Measurements from ENCODE around the gene DDAH1. TPM values are rescaled to one million over a fixed set of nuclear protein-coding genes. Genes with fewer than 3 reads are reported as not detected.

The DDAH1 gene
- total and polyA plus RNA-seq, 2 experiments from 2014 or later = 29.4 to 41.7 TPM

DNA sequence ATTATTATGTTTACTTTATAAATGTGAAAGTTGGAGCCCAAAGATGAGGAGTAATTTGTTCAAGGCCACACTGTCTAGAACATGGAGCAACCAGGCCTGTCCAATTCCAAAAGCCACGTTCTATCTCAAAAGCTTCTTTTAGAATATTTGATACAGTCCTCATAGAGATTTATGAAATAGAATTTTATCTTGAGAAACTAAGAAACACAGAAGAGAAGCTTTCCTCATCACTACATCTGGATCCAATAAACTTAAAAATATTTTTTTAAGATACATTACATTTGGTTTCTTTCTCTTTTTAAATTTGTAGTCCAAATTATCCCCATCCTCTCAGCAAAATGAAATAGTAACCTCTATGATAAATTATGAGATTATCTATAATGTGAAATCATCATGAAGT is 58.9 kb downstream of the DDAH1 start:
- Histone ChIP-seq H3K4me3 (no peak overlapping the region), H3F3A (replicated peaks; ENCODE audit: low read depth) (no peaks in the 10 kb centered on the region), H3K27ac (ENCODE audit: low read depth) (no peak overlapping the region), H3K79me2 (replicated peaks; ENCODE audit: insufficient read depth) (no peaks in the 10 kb centered on the region), H3K36me3 (ENCODE audit: insufficient read depth) (no peaks in the 10 kb centered on the region), H3K9me2 (ENCODE audit: insufficient read depth) (no peaks in the 10 kb centered on the region), H3K4me1 (ENCODE audit: insufficient read depth) (peaks cover 19% of the 10 kb centered on the region; the same call in 1 of the 2 replicates), H3K27me3 (ENCODE audit: insufficient read depth) (no peaks in the 10 kb centered on the region), H4K20me1 (replicated peaks; ENCODE audit: insufficient read depth) (no peaks in the 10 kb centered on the region), H2AFZ (no peak overlapping the region), H3K4me2 (no peak overlapping the region)
- Mint-ChIP-seq H3K4me3 (no peak overlapping the region), H3K27ac (no peak overlapping the region), H3K4me1 (peaks cover 25% of the 10 kb centered on the region), H3K9me3 (no peaks in the 10 kb centered on the region), H3K36me3 (ENCODE audit: low read depth) (no peaks in the 10 kb centered on the region), H3K27me3 (ENCODE audit: insufficient read depth, low read depth, poor library complexity) (no peaks in the 10 kb centered on the region)
- TF ChIP-seq CREB1 (CRISPR knock-in tag; IDR thresholded peaks at IDR 0.05; ENCODE audit: low read depth) (no peak), JUNB (IDR thresholded peaks at IDR 0.05; ENCODE audit: unreplicated experiment) (no peak), ZNF331 (CRISPR knock-in tag; IDR thresholded peaks at IDR 0.05; ENCODE audit: low read depth) (no peak), NANOG (IDR thresholded peaks at IDR 0.05; ENCODE audit: borderline replicate concordance) (no peak), POLR2AphosphoS5 (IDR thresholded peaks at IDR 0.05; ENCODE audit: low read depth) (no peak), ZNF114 (CRISPR knock-in tag; IDR thresholded peaks at IDR 0.05) (no peak), EZH2 (IDR thresholded peaks at IDR 0.05; ENCODE audit: low read depth, unreplicated experiment) (no peak), STAT1 (IDR thresholded peaks at IDR 0.05; ENCODE audit: unreplicated experiment) (no peak), EZH2phosphoT487 (IDR thresholded peaks at IDR 0.05; ENCODE audit: unreplicated experiment) (no peak)
- TF ChIP-seq, protein P1, sequence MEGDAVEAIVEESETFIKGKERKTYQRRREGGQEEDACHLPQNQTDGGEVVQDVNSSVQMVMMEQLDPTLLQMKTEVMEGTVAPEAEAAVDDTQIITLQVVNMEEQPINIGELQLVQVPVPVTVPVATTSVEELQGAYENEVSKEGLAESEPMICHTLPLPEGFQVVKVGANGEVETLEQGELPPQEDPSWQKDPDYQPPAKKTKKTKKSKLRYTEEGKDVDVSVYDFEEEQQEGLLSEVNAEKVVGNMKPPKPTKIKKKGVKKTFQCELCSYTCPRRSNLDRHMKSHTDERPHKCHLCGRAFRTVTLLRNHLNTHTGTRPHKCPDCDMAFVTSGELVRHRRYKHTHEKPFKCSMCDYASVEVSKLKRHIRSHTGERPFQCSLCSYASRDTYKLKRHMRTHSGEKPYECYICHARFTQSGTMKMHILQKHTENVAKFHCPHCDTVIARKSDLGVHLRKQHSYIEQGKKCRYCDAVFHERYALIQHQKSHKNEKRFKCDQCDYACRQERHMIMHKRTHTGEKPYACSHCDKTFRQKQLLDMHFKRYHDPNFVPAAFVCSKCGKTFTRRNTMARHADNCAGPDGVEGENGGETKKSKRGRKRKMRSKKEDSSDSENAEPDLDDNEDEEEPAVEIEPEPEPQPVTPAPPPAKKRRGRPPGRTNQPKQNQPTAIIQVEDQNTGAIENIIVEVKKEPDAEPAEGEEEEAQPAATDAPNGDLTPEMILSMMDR (conservative IDR thresholded peaks at IDR 0.05; ENCODE audit: low read depth in 2 of 2) = no peak
- TF ChIP-seq, protein P2, sequence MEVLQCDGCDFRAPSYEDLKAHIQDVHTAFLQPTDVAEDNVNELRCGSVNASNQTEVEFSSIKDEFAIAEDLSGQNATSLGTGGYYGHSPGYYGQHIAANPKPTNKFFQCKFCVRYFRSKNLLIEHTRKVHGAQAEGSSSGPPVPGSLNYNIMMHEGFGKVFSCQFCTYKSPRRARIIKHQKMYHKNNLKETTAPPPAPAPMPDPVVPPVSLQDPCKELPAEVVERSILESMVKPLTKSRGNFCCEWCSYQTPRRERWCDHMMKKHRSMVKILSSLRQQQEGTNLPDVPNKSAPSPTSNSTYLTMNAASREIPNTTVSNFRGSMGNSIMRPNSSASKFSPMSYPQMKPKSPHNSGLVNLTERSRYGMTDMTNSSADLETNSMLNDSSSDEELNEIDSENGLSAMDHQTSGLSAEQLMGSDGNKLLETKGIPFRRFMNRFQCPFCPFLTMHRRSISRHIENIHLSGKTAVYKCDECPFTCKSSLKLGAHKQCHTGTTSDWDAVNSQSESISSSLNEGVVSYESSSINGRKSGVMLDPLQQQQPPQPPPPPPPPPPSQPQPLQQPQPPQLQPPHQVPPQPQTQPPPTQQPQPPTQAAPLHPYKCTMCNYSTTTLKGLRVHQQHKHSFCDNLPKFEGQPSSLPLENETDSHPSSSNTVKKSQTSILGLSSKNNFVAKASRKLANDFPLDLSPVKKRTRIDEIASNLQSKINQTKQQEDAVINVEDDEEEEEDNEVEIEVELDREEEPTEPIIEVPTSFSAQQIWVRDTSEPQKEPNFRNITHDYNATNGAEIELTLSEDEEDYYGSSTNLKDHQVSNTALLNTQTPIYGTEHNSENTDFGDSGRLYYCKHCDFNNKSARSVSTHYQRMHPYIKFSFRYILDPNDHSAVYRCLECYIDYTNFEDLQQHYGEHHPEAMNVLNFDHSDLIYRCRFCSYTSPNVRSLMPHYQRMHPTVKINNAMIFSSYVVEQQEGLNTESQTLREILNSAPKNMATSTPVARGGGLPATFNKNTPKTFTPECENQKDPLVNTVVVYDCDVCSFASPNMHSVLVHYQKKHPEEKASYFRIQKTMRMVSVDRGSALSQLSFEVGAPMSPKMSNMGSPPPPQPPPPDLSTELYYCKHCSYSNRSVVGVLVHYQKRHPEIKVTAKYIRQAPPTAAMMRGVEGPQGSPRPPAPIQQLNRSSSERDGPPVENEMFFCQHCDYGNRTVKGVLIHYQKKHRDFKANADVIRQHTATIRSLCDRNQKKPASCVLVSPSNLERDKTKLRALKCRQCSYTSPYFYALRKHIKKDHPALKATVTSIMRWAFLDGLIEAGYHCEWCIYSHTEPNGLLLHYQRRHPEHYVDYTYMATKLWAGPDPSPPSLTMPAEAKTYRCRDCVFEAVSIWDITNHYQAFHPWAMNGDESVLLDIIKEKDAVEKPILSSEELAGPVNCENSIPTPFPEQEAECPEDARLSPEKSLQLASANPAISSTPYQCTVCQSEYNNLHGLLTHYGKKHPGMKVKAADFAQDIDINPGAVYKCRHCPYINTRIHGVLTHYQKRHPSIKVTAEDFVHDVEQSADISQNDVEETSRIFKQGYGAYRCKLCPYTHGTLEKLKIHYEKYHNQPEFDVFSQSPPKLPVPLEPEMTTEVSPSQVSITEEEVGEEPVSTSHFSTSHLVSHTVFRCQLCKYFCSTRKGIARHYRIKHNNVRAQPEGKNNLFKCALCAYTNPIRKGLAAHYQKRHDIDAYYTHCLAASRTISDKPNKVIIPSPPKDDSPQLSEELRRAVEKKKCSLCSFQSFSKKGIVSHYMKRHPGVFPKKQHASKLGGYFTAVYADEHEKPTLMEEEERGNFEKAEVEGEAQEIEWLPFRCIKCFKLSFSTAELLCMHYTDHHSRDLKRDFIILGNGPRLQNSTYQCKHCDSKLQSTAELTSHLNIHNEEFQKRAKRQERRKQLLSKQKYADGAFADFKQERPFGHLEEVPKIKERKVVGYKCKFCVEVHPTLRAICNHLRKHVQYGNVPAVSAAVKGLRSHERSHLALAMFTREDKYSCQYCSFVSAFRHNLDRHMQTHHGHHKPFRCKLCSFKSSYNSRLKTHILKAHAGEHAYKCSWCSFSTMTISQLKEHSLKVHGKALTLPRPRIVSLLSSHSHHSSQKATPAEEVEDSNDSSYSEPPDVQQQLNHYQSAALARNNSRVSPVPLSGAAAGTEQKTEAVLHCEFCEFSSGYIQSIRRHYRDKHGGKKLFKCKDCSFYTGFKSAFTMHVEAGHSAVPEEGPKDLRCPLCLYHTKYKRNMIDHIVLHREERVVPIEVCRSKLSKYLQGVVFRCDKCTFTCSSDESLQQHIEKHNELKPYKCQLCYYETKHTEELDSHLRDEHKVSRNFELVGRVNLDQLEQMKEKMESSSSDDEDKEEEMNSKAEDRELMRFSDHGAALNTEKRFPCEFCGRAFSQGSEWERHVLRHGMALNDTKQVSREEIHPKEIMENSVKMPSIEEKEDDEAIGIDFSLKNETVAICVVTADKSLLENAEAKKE (CRISPR knock-in tag; IDR thresholded peaks at IDR 0.05) = no peak
- TF ChIP-seq, protein P3, sequence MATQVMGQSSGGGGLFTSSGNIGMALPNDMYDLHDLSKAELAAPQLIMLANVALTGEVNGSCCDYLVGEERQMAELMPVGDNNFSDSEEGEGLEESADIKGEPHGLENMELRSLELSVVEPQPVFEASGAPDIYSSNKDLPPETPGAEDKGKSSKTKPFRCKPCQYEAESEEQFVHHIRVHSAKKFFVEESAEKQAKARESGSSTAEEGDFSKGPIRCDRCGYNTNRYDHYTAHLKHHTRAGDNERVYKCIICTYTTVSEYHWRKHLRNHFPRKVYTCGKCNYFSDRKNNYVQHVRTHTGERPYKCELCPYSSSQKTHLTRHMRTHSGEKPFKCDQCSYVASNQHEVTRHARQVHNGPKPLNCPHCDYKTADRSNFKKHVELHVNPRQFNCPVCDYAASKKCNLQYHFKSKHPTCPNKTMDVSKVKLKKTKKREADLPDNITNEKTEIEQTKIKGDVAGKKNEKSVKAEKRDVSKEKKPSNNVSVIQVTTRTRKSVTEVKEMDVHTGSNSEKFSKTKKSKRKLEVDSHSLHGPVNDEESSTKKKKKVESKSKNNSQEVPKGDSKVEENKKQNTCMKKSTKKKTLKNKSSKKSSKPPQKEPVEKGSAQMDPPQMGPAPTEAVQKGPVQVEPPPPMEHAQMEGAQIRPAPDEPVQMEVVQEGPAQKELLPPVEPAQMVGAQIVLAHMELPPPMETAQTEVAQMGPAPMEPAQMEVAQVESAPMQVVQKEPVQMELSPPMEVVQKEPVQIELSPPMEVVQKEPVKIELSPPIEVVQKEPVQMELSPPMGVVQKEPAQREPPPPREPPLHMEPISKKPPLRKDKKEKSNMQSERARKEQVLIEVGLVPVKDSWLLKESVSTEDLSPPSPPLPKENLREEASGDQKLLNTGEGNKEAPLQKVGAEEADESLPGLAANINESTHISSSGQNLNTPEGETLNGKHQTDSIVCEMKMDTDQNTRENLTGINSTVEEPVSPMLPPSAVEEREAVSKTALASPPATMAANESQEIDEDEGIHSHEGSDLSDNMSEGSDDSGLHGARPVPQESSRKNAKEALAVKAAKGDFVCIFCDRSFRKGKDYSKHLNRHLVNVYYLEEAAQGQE (IDR thresholded peaks at IDR 0.05; ENCODE audit: unreplicated experiment) = no peak
- TF ChIP-seq, protein P4, sequence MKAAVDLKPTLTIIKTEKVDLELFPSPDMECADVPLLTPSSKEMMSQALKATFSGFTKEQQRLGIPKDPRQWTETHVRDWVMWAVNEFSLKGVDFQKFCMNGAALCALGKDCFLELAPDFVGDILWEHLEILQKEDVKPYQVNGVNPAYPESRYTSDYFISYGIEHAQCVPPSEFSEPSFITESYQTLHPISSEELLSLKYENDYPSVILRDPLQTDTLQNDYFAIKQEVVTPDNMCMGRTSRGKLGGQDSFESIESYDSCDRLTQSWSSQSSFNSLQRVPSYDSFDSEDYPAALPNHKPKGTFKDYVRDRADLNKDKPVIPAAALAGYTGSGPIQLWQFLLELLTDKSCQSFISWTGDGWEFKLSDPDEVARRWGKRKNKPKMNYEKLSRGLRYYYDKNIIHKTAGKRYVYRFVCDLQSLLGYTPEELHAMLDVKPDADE (IDR thresholded peaks at IDR 0.05) = no peak
- ATAC-seq (no peak), DNase-seq (ENCODE audit: low spot score) (no peak)

All from GM23338 (cell line).